ENCODE measurements around the gene SCFD1.

DNA sequence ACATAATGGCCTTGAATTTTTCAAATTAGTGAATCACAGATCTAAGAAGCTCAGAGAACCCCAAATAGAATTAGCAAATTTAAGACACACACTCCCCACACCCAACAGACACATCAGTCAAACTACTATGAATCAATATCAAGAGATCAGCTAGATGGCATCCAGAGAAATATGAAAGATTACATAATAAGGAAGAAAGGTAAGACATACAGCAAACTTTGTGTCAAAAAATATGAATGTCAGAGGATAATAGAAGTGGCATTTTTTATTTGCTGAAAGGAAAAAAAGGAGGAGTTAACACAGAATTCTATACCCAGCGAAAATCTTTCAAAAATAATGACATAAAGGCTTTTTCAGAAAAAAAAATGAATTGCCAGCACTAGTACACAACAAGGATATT lies 141.8 kb downstream of the SCFD1 start:
- TF ChIP-seq, protein P1, sequence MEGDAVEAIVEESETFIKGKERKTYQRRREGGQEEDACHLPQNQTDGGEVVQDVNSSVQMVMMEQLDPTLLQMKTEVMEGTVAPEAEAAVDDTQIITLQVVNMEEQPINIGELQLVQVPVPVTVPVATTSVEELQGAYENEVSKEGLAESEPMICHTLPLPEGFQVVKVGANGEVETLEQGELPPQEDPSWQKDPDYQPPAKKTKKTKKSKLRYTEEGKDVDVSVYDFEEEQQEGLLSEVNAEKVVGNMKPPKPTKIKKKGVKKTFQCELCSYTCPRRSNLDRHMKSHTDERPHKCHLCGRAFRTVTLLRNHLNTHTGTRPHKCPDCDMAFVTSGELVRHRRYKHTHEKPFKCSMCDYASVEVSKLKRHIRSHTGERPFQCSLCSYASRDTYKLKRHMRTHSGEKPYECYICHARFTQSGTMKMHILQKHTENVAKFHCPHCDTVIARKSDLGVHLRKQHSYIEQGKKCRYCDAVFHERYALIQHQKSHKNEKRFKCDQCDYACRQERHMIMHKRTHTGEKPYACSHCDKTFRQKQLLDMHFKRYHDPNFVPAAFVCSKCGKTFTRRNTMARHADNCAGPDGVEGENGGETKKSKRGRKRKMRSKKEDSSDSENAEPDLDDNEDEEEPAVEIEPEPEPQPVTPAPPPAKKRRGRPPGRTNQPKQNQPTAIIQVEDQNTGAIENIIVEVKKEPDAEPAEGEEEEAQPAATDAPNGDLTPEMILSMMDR (conservative IDR thresholded peaks at IDR 0.05), result no peak
- TF ChIP-seq EZH2 (IDR thresholded peaks at IDR 0.05; ENCODE audit: low read depth), result no peak
